HG03139 (cell line): Measurements from ENCODE around the gene ATRIP.
"Not testable (repeated sequence)": the region's sequence is repeated elsewhere in the genome, so short reads cannot be mapped to it uniquely, and the experiment has no call there.

ENCODE experiments used
- ATAC-seq: cut with Tn5 transposase; IDR thresholded peaks from one replicate; pipeline ENCODE4 v1.9.1; 2021; ENCODE audit not compliant: unreplicated experiment

Gene ATRIP

DNA sequence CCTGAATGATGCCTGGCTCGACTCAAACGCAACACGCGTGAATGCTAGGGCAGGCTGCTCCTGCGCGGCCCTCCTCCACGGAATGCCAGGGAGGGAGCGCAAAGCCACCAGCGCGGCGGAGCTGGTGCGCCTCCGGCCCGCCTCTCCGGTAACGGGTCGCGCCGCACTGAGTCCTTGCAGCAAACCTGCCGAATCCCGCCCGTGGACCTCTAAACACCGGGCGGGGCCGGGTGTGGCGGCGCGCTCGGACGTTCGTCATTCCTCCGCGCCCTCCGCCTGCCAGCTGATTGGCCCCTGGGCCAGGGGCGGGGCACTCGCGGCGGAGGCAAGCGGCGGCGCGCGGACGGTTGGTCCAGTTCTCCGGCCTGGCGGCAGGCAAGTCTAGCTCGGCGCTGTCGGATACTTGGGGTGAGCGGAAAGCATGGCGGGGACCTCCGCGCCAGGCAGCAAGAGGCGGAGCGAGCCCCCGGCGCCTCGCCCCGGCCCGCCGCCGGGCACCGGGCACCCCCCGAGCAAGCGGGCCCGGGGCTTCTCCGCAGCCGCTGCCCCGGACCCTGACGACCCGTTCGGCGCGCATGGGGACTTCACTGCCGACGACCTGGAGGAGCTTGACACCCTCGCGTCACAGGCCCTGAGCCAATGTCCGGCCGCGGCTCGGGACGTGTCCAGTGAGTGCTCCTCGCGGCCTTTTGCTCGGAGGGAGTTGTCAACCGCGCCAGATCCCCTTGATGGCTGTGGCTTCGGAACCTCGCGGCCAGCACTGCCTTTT is at the start of gene ATRIP:
Gene ATRIP (plus strand): TSS at position 313 of the 769 bp plus-strand sequence. CDS start 109 bp downstream, at position 422.
- peak; percentile 80 for ATAC-seq

DNA sequence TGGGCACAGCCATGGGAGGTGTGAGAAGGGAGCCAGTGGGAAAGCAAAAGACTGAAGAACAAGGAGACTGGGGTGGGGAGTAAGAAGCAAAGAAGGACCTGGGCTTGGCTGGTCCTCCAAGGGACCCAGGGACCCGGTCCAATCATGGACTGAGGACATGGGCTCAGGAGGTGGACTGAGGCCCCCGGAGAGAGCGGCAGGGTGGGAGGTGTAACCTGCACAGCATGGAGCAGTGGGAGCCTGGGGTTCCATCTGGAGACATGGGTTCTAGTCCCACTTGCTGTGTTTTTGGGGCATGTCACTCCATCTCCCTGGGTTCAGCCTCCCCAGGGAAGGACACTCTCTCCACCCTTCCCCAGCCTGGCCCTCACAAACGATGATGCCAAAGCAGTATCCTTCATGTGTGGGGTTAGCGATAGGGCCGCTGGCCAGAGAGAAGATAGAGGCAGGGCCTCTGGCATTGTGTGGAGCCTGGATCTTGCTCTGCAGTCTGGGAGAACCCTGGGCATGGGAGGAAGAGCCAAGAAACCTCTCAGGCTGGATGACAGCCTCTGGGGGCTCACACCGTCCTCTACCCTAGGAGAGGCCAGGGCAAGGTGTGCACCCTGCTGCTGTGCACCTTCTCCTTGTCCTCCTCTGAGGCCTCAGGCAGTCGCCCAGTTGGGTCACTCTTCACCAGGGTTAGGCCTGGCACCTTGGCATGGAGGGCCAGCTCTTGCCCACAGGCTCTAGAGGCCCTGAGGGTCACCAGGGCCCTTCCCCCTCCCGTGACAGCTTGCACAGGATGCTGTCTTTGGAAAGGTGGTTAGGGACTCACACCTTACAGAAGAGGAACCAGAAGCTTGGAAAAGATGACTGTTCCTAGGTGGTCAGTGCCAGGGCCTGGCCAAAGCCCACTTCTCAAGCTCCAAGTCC is 48.5 kb upstream of the ATRIP start:
- no peak for ATAC-seq

DNA sequence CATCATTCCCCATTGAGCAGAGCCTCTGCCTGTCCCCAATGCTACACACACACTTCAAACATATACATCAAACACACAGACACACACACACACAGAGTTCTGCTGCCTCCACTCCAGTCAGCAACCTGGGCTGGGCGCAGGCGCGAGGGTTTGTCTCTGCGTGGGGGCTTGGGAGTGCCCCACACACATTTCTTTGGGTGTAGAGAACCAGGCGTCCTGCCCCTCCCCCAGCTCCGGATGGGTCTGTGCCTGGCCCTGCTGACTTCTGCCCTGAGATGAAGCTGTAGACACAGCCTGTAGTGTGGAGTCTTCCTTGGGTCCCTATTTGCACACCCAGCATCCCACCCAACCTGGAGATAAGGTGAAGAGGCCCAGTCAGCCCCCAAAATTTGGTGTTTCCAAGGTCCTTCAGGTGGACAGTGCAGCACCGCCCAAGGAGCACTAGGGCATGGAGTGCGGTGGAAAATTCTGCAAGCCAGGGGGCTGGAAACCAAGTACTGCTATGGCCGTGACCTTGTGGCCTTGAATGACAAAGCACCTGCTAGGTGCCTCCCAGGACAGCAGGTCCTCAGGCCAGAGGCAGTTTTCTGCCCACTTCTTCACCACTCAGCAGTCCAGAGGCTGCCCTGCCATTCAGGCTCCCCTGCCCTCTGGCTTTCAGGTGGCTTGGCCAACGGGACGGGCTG is 47.7 kb upstream of the ATRIP start:
- ATAC-seq: no peak

DNA sequence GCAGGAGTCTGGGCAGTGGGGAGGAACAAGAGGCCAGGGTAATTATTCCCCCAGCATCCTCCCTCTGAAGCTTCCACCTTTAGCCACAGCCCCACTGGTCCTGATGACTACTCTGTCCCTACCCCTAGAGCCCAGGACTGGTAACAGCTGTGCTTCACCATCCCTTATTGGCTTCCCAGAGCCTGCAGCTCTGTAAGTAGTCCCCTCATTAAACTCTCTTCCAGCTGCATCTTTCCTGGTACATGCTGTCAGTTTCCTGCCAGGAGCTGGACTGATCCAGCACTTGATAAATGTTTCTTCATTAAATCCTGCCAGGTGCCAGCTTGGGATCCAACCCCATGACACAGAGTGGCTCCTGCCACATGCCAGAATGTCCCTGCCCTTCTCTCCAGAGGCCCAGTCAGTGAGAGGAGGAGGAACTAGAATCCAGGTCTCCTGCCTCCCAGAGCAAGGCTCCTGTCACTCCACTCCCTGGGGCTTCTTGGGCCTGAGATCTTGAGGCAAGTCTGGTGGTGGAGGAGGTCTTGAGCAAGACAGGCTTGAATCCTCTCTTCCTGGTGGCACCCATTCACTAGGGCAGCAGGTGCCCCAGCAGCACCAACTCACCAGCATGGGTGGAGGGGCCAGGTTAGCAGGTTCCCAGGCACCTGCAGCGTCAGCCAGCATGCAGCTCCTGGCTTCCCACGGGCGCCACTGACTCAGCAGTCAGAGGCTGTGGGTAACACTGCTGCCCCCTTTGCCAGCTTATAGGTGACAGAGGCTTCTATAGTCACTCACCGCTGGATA is 47.0 kb upstream of the ATRIP start:
- ATAC-seq: no peak

DNA sequence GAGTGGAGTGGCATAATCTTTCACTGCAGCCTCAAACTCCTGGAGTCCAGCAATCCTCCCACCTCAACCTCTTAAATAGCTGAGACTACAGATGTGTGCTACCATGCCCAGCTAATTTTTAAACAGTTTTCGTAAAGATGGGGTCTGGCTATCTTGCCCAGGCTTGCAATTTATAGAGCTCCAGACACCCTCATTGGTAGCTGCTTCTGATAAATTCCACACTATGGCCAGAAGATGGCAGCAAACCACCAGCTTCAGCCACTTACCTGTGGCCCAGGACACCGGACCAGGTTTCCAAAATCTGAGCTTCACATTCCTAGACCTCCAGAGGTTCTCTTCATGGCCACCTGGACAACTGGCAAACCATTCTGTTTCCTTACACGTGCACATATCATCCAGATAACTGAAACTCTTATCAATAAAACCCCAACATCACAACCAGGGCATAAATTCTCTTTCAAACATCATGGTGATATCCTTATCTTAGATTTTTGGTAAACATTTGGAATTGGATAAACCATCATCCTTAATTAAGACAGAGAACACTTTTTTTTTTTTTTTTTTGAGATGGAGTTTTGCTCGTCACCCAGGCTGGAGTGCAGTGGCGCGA is 45.6 kb upstream of the ATRIP start:
- ATAC-seq: no peak

DNA sequence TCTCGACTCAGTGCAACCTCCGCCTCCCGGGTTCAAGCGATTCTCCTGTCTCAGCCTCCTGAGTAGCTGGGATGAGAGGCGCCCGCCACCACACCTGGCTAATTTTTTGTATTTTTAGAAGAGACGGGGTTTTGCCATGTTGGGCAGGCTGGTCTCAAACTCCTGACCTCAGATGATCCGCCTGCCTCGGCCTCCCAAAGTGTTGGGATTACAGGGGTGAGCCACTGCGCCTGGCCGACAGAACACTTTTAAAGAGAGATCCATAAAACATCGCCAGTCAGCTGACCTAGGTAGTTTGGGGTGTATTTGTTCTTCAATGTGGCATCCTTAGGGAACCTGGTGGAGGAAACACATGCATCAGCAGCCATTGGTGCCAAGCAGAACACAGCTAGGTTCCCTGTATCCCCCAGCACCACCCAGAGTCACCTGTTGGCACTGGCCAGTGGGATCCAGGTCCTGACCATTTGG is 45.1 kb upstream of the ATRIP start:
- not testable (repeated sequence) for ATAC-seq

DNA sequence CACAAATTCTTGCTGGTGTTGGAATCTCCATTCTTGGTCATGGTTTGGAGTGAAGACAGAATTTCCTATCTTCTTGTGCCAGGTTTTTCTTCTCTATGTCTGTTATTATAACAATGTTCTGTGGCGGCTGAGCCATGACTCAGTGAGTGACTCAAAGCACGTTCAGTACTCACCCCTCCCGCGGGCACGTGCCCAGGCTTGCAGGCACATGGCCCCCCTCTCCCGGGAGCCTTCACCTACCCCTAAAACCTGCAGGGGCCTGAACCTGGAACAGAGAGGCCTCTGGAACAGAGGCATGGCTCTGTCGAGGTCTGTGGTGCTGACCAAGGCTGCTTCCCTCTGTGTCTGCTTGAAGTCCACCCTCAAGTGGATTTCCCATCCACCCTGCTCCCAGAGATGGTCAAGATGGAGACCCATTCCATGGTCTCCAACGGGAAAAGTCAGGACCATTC is 44.2 kb upstream of the ATRIP start:
- no peak for ATAC-seq

DNA sequence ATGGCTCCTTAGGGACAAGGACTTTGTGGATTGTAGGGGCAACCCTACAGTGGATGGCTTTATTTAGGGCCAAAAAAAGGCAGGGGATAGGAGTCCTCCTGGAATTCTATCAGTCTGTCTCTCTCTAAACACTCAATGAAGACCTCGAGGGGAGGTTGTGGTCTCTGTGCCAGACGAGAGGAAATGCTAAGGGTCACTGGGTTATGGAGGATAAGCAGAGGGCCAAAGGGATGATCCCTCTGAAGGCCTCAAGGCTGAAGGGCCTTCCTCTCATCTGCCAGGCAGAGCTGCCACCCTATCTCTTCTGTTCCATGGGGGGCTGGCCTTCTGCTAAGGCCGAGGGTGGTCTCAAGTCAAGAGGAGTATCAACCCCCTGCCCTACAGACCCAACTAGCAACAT is 43.6 kb upstream of the ATRIP start:
- ATAC-seq: no peak

DNA sequence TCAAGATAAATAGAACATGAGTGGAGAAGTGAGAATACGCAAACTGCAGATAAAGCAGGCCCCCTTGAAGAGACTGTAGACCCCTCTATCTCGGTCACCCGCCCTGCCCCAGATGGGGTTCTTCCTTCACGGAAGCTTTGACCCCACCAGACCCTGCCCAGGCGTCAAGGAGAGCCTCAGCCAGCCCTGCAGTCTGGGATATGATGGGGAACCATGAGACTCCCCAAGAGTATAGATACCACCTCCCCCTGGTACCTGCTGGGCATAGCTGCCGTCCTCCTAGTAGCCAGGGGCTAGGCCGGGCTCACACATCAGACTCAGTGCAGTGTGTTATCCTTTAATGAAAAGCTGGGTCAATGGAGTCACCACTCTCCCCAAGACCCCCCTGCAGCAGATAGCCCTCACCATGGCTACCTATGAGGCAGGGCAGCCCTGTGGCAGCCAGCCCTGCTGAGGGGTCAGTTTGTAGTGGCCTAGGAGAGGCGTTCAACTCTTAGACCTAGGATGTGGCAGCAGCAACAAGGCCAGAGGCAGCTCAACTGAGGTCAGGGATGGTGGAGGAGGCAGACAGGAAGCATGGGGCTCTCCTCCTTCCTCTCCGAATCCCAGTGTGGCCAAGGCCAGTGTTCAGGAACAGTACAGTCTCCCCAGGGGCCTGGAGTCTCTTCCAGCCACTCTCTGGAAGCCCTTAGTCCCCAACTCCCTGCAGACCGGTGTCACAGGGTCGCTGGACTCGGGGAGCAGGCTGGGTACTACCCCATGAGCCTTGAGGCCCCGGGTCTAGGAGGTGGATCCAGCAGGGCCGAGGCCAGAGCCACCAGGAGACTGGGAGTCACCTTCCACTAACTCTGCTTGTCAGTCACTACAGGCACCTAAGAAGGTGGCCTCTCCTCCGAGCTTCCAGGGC is 42.8 kb upstream of the ATRIP start:
- no peak for ATAC-seq

DNA sequence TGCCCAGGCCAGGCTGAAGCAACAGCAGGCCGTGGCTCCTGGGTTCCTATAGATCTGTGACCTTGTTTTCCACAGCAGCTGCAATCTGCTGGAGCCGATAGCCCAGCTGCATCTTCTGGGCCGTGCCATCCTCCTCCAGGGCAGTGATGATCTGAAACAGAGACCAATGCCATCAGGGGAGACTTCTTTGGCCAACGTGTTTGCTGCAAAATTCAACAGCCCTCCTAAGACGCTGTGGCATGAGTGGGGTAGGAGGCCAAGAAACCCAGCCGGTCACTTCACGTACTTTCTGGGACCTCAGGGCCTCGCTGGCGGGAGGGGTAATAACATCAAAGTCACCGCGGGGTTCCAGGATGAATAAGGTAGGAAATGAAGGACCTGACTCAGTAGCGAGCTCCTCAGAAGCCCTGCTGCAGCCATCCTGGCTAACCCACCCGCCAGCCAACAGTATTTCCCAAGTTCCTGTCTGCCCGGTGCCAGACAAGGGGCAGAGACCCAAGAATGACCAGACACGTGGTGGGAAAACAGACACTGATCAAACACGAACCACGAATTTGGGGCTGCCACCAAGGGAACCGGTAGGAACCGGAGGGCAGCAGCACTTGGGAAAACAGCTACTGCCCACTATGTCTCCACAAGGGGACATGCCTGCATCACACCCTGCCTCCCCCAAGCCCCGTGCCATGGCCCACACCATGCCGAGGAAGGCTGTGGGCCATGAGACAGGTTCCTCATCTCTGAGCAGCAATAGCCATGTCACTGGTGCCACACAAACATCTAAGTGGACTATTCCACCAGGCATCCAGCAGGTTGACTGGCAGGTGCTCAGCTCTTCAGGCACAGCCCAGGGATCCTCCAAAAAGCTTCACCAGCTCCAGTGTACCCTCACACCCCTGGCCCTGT is 41.8 kb upstream of the ATRIP start:
- ATAC-seq: no peak

DNA sequence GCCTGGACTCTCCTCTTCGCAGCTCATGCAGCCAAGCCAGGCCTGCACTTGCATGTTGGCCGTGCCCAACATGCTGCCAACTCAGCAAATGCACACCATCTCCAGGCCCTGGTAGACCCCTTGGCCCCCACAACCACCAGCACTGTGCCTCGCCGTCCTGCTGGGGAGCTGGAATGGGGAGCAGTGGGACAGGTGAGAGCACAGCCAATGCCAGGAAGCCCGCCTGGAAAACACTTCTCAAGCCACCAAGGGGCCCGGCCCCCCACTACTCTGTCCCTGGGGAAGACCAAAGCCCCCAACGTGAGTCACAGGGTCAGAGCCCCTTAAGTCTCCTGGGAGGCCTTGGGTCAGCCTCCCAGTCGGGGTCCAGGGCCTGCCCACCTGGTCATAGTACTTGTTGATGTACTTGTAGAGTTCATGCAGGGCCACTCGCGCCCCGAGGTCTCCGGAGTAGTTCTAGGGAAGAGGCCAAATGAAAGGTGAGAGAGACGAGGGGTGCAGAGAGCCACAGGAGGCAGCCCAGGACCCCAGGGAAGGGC is 41.1 kb upstream of the ATRIP start:
- ATAC-seq: no peak

DNA sequence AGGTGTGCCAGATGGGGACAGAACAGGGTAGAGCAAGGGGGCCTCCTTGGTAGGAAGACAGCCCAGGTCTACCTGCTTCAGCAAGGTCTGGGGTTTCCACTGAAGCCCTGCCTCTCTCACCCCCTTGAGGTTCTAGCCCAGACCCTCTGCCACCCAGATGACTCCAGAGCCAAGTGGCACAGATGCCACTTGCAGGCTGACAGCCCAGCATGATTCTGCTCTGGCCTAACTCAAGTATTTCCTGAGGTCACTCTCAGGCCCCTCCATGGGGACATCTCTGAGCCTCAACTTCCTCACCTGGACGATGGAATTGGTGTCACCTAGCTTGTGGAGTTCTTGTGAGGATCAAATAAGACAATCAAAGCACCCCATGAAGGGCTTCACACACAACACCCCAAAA is 40.6 kb upstream of the ATRIP start:
- ATAC-seq: no peak

DNA sequence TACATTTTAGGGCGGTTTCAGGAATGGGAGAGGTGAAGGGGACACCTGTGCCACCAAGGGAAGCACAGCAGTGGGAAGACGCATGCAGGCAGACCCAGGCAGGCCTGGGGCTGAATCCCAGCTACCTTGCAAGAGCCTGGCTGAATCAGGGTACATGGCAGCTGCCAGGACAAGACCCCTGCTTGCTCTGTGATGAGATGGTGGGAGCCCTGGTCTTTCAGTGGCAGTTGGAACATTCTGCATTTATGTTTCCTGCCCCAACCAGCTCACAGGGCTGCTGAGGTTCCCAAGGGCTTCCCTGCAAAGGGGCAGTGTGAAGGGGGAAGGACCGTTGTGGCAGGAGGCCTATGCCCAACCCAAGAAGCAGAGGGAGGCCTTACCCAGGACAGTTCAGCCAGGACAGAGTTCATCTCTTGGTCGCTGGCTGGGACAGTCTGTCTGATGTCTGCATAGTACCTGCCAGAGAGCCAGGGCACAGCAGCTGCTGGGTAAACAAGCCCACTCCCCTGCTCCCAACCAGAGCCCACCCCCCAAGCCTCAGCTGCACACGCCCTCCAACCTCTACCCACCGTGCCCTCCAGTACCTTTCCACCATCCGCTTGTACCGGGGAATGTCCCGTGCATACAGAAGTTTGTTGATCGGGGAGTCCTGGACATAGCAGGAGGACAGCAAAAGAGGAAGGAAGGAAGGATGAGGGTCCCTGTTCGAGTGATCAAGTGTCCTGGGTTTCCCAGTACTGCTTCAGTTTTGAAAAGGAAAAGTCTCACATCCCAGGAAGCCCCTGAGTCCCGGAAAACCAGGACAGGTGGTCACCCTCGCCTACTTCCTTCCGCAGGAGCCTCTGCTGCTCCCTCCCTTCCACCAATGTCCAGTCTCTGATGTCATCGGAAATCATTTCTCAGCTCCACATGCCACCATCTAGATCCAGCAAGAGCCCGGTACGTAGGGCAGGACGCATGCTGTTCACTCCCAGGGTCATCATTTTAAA is 39.8 kb upstream of the ATRIP start:
- ATAC-seq: no peak

DNA sequence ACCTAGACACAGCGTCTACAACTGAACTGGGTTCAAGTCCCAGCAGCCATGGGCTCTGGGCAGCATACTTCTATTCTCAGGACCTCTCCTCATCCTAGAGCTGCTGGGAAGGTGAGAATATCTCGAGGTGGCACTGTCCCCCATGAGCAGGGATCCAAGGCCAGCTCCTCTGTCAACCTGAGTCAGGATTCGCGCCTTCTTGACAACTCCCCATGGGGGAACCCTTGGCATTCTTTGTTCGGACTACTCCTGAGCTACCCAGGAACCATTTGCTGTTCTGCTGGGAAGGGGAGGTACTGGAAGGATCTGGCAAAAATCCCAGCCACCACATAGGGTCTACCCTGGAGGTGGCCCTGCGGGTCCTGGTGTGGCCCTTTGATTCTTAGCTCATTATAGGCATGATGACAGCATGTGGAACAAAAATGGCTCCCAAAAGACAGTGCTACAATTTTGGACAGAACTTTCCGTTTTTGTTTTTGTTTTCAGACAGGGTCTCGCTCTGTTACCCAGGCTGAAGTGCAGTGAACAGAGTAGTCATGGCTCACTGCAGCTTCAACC is 38.9 kb upstream of the ATRIP start:
- ATAC-seq: no peak

DNA sequence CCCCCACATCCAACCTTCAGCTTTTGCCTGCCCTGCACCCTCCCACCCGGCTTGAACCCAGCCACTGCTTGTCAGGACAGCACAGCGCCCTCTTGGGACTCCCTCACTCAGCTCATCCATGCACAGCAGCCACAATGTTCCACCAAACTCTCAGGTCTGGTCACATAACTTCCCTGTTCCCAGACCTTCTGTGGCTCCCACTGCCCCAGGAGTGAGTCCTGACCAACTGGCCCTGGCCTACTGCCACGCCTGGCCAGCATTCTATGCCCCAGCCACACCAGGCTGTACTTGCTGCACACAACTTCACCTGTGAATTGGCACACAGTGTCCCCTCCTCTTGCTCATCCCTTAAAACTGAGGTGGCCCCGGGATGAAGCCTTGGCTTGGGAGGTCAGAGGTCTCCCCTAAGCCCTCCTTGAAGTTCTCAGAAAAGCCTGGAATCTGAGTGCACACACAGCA is 37.7 kb upstream of the ATRIP start:
- no peak for ATAC-seq
